GM23338 (cell line): ENCODE data around the gene TEPSIN. TPM values are rescaled to one million over a fixed set of nuclear protein-coding genes. Genes with fewer than 3 reads are reported as not detected.

ENCODE experiments used
- ATAC-seq: fragments of 200-7000 bp; cut with Tn5 transposase; 3 replicates; pipeline ENCODE4 v1.9.1; 2020
- DNase-seq: peaks from one replicate; pipeline ENCODE4 v3.0.0-alpha.2; 2015; ENCODE audit warnings: low spot score
- H2AFZ ChIP-seq: fragments of 200-600 bp; sonication (generic); 2 replicates; pipeline ENCODE4 v1.8.0; 2016; ENCODE audit warnings: antibody characterized with exemption, mild to moderate bottlenecking, moderate library complexity
- H3F3A ChIP-seq: fragments of 200-600 bp; sonication (generic); replicated peaks from 2 replicates; pipeline ENCODE4 v1.8.0; 2017; ENCODE audit warnings: antibody characterized with exemption, mixed run types, low read depth
- H3K27ac ChIP-seq: fragments of 200-600 bp; sonication (generic); 2 replicates; pipeline ENCODE4 v1.6.1; 2016; ENCODE audit warnings: low read depth
- H3K27me3 ChIP-seq: fragments of 200-600 bp; sonication (generic); 2 replicates; pipeline ENCODE4 v1.8.0; 2016; ENCODE audit warnings: mild to moderate bottlenecking, mixed run types, moderate library complexity; ENCODE audit not compliant: insufficient read depth
- H3K36me3 ChIP-seq: fragments of 200-600 bp; sonication (generic); 2 replicates; pipeline ENCODE4 v1.8.0; 2016; ENCODE audit warnings: mild to moderate bottlenecking; ENCODE audit not compliant: insufficient read depth
- H3K4me1 ChIP-seq: fragments of 200-600 bp; sonication (generic); 2 replicates; pipeline ENCODE4 v1.8.0; 2016; ENCODE audit warnings: mild to moderate bottlenecking, moderate library complexity; ENCODE audit not compliant: insufficient read depth
- H3K4me2 ChIP-seq: fragments of 200-600 bp; sonication (generic); 2 replicates; pipeline ENCODE4 v1.7.1; 2017; ENCODE audit warnings: mixed run types
- H3K4me3 ChIP-seq: fragments of 200-600 bp; sonication (generic); 2 replicates; pipeline ENCODE4 v1.6.1; 2016; ENCODE audit warnings: mixed run types
- H3K79me2 ChIP-seq: fragments of 200-600 bp; sonication (generic); replicated peaks from 2 replicates; pipeline ENCODE4 v1.8.0; 2017; ENCODE audit warnings: mild to moderate bottlenecking; ENCODE audit not compliant: insufficient read depth
- H3K9me2 ChIP-seq: fragments of 200-600 bp; sonication (generic); 2 replicates; pipeline ENCODE4 v1.8.0; 2017; ENCODE audit not compliant: insufficient read depth
- H4K20me1 ChIP-seq: fragments of 200-600 bp; sonication (generic); replicated peaks from 2 replicates; pipeline ENCODE4 v1.8.0; 2017; ENCODE audit warnings: mild to moderate bottlenecking; ENCODE audit not compliant: insufficient read depth
- H3K27ac Mint-ChIP-seq: 2 replicates; pipeline ENCODE4 v1.8.0; 2020; ENCODE audit warnings: inconsistent platforms, mild to moderate bottlenecking, moderate library complexity, mixed read lengths
- H3K27me3 Mint-ChIP-seq: 3 replicates; pipeline ENCODE4 v1.8.0; 2022; ENCODE audit warnings: low read depth, mild to moderate bottlenecking, moderate library complexity, mixed read lengths, inconsistent platforms; ENCODE audit not compliant: insufficient read depth, poor library complexity
- H3K36me3 Mint-ChIP-seq: 3 replicates; pipeline ENCODE4 v1.8.0; 2021; ENCODE audit warnings: low read depth, mild to moderate bottlenecking, inconsistent platforms, moderate library complexity, mixed read lengths
- H3K4me1 Mint-ChIP-seq: 3 replicates; pipeline ENCODE4 v1.8.0; 2020; ENCODE audit warnings: mild to moderate bottlenecking, inconsistent platforms, mixed read lengths
- H3K4me3 Mint-ChIP-seq: 3 replicates; pipeline ENCODE4 v1.8.0; 2021; ENCODE audit warnings: moderate library complexity, mild to moderate bottlenecking, inconsistent platforms, mixed read lengths
- H3K9me3 Mint-ChIP-seq: 3 replicates; pipeline ENCODE4 v1.8.0; 2020; ENCODE audit warnings: moderate library complexity, mild to moderate bottlenecking, inconsistent platforms, mixed read lengths
- CREB1 ChIP-seq: fragments of 250-450 bp; sonication (Bioruptor Pico); IDR thresholded peaks from 2 replicates; pipeline ENCODE4 v1.5.0; 2020; ENCODE audit warnings: low read depth, mild to moderate bottlenecking, moderate library complexity
- EZH2 ChIP-seq: fragments of 200-600 bp; sonication (generic); IDR thresholded peaks from one replicate; pipeline ENCODE4 v1.8.0; 2017; ENCODE audit warnings: antibody characterized with exemption, mild to moderate bottlenecking, low read depth; ENCODE audit not compliant: unreplicated experiment
- EZH2phosphoT487 ChIP-seq: fragments of 200-600 bp; sonication (generic); IDR thresholded peaks from one replicate; pipeline ENCODE4 v1.8.1; 2018; ENCODE audit warnings: antibody characterized with exemption; ENCODE audit not compliant: unreplicated experiment
- JUNB ChIP-seq: IDR thresholded peaks from one replicate; pipeline ENCODE4 v1.6.1; 2016; ENCODE audit warnings: antibody characterized with exemption; ENCODE audit not compliant: unreplicated experiment
- NANOG ChIP-seq: IDR thresholded peaks from 2 replicates; pipeline ENCODE4 v1.6.1; 2016; ENCODE audit warnings: antibody characterized with exemption, borderline replicate concordance
- POLR2AphosphoS5 ChIP-seq: IDR thresholded peaks from 2 replicates; pipeline ENCODE4 v1.6.1; 2016; ENCODE audit warnings: antibody characterized with exemption, low read depth
- STAT1 ChIP-seq: IDR thresholded peaks from one replicate; pipeline ENCODE4 v1.6.1; 2016; ENCODE audit warnings: antibody characterized with exemption; ENCODE audit not compliant: unreplicated experiment
- ZNF114 ChIP-seq: fragments of 250-450 bp; sonication (Bioruptor Pico); IDR thresholded peaks from 2 replicates; pipeline ENCODE4 v1.5.0; 2020; ENCODE audit warnings: mild to moderate bottlenecking, moderate library complexity
- ZNF331 ChIP-seq: fragments of 250-450 bp; sonication (Bioruptor Pico); IDR thresholded peaks from 2 replicates; pipeline ENCODE4 v1.5.0; 2020; ENCODE audit warnings: low read depth, mild to moderate bottlenecking, moderate library complexity
- polyA plus RNA-seq: library from polyadenylated mRNA; unstranded; fragments of >200 nt; fragmentation: Nextera tagmentation; extraction: Ambion mirVana; gene quantifications from 2 replicates; pipeline ENCODE4 v1.2.1, GENCODE V29; 2016
- total RNA-seq: library from RNA; depleted of rRNA; stranded (reverse); fragments of >200 nt; shearing (Covaris generic); gene quantifications from 2 replicates; pipeline ENCODE4 v1.2.3, GENCODE V29; 2014
- TF ChIP-seq, protein P1 (sequence below): fragments of 250-450 bp; sonication (Bioruptor Pico); IDR thresholded peaks from 2 replicates; pipeline ENCODE4 v1.5.0; 2020; ENCODE audit warnings: mild to moderate bottlenecking, moderate library complexity
- TF ChIP-seq, protein P2 (sequence below), 2 experiments: fragments of 200-600 bp in 1 of 2; sonication (generic) in 1 of 2; conservative IDR thresholded peaks; 2 replicates each; pipeline versions ENCODE4 v1.5.1 to v1.6.1; 2016 to 2017; ENCODE audit warnings: antibody characterized with exemption in 2 of 2, low read depth in 2 of 2, mild to moderate bottlenecking in 2 of 2, moderate library complexity in 1 of 2
- TF ChIP-seq, protein P3 (sequence below): IDR thresholded peaks from one replicate; pipeline ENCODE4 v1.6.1; 2018; ENCODE audit warnings: antibody characterized with exemption; ENCODE audit not compliant: unreplicated experiment
- TF ChIP-seq, protein P4 (sequence below): IDR thresholded peaks from 2 replicates; pipeline ENCODE4 v1.6.1; 2016; ENCODE audit warnings: antibody characterized with exemption

TEPSIN gene
- total and polyA plus RNA-seq, 2 experiments from 2014 or later: 4.4 to 25.3 TPM

DNA sequence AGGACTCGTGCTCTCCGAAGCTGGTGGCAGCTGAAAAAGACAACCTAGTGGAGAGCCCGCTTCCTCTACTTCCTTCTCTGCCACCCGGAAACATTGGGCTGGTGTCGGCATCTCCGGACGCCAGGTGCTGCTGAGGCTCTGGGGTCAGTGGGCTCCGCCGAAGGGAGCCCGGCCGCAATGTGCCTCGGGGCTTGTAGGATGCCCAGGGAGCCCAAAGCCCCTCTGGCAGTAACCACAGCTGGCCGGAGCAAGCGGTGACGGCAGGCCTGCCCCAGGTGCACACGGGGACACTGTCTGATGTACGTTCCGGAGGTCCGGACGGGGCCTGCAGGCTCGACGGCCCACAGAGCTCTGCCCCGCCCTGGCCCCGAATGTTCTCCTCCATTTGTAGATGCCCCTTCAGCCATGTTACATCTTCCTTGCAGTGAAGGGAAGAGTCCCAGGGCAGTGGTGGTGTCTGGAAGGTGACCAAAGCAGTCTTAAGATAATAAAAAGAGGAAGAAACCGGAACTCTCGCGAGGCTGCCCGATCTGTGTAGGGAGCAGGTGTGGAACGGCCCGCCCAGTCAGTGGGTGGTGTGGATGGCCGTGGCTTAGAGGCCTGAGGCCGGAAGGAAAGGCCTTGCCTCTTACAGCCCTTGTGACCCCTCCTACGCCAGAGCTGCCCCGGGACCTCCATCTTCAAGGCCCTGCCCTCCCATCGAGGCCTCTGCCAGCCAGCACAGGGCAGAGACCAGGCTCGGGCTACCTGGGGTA is 22.9 kb upstream of the TEPSIN start:
- TF ChIP-seq EZH2phosphoT487 (no peak), ZNF114 (no peak), POLR2AphosphoS5 (no peak), EZH2 (no peak), NANOG (no peak), ZNF331 (CRISPR knock-in tag) (no peak), JUNB (no peak), CREB1 (CRISPR knock-in tag) (no peak), STAT1 (no peak)
- TF ChIP-seq, protein P1, sequence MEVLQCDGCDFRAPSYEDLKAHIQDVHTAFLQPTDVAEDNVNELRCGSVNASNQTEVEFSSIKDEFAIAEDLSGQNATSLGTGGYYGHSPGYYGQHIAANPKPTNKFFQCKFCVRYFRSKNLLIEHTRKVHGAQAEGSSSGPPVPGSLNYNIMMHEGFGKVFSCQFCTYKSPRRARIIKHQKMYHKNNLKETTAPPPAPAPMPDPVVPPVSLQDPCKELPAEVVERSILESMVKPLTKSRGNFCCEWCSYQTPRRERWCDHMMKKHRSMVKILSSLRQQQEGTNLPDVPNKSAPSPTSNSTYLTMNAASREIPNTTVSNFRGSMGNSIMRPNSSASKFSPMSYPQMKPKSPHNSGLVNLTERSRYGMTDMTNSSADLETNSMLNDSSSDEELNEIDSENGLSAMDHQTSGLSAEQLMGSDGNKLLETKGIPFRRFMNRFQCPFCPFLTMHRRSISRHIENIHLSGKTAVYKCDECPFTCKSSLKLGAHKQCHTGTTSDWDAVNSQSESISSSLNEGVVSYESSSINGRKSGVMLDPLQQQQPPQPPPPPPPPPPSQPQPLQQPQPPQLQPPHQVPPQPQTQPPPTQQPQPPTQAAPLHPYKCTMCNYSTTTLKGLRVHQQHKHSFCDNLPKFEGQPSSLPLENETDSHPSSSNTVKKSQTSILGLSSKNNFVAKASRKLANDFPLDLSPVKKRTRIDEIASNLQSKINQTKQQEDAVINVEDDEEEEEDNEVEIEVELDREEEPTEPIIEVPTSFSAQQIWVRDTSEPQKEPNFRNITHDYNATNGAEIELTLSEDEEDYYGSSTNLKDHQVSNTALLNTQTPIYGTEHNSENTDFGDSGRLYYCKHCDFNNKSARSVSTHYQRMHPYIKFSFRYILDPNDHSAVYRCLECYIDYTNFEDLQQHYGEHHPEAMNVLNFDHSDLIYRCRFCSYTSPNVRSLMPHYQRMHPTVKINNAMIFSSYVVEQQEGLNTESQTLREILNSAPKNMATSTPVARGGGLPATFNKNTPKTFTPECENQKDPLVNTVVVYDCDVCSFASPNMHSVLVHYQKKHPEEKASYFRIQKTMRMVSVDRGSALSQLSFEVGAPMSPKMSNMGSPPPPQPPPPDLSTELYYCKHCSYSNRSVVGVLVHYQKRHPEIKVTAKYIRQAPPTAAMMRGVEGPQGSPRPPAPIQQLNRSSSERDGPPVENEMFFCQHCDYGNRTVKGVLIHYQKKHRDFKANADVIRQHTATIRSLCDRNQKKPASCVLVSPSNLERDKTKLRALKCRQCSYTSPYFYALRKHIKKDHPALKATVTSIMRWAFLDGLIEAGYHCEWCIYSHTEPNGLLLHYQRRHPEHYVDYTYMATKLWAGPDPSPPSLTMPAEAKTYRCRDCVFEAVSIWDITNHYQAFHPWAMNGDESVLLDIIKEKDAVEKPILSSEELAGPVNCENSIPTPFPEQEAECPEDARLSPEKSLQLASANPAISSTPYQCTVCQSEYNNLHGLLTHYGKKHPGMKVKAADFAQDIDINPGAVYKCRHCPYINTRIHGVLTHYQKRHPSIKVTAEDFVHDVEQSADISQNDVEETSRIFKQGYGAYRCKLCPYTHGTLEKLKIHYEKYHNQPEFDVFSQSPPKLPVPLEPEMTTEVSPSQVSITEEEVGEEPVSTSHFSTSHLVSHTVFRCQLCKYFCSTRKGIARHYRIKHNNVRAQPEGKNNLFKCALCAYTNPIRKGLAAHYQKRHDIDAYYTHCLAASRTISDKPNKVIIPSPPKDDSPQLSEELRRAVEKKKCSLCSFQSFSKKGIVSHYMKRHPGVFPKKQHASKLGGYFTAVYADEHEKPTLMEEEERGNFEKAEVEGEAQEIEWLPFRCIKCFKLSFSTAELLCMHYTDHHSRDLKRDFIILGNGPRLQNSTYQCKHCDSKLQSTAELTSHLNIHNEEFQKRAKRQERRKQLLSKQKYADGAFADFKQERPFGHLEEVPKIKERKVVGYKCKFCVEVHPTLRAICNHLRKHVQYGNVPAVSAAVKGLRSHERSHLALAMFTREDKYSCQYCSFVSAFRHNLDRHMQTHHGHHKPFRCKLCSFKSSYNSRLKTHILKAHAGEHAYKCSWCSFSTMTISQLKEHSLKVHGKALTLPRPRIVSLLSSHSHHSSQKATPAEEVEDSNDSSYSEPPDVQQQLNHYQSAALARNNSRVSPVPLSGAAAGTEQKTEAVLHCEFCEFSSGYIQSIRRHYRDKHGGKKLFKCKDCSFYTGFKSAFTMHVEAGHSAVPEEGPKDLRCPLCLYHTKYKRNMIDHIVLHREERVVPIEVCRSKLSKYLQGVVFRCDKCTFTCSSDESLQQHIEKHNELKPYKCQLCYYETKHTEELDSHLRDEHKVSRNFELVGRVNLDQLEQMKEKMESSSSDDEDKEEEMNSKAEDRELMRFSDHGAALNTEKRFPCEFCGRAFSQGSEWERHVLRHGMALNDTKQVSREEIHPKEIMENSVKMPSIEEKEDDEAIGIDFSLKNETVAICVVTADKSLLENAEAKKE: no peak
- TF ChIP-seq, protein P2, sequence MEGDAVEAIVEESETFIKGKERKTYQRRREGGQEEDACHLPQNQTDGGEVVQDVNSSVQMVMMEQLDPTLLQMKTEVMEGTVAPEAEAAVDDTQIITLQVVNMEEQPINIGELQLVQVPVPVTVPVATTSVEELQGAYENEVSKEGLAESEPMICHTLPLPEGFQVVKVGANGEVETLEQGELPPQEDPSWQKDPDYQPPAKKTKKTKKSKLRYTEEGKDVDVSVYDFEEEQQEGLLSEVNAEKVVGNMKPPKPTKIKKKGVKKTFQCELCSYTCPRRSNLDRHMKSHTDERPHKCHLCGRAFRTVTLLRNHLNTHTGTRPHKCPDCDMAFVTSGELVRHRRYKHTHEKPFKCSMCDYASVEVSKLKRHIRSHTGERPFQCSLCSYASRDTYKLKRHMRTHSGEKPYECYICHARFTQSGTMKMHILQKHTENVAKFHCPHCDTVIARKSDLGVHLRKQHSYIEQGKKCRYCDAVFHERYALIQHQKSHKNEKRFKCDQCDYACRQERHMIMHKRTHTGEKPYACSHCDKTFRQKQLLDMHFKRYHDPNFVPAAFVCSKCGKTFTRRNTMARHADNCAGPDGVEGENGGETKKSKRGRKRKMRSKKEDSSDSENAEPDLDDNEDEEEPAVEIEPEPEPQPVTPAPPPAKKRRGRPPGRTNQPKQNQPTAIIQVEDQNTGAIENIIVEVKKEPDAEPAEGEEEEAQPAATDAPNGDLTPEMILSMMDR (conservative IDR thresholded peaks at IDR 0.05; ENCODE audit: low read depth in 2 of 2): no peak
- TF ChIP-seq, protein P3, sequence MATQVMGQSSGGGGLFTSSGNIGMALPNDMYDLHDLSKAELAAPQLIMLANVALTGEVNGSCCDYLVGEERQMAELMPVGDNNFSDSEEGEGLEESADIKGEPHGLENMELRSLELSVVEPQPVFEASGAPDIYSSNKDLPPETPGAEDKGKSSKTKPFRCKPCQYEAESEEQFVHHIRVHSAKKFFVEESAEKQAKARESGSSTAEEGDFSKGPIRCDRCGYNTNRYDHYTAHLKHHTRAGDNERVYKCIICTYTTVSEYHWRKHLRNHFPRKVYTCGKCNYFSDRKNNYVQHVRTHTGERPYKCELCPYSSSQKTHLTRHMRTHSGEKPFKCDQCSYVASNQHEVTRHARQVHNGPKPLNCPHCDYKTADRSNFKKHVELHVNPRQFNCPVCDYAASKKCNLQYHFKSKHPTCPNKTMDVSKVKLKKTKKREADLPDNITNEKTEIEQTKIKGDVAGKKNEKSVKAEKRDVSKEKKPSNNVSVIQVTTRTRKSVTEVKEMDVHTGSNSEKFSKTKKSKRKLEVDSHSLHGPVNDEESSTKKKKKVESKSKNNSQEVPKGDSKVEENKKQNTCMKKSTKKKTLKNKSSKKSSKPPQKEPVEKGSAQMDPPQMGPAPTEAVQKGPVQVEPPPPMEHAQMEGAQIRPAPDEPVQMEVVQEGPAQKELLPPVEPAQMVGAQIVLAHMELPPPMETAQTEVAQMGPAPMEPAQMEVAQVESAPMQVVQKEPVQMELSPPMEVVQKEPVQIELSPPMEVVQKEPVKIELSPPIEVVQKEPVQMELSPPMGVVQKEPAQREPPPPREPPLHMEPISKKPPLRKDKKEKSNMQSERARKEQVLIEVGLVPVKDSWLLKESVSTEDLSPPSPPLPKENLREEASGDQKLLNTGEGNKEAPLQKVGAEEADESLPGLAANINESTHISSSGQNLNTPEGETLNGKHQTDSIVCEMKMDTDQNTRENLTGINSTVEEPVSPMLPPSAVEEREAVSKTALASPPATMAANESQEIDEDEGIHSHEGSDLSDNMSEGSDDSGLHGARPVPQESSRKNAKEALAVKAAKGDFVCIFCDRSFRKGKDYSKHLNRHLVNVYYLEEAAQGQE: no peak
- TF ChIP-seq, protein P4, sequence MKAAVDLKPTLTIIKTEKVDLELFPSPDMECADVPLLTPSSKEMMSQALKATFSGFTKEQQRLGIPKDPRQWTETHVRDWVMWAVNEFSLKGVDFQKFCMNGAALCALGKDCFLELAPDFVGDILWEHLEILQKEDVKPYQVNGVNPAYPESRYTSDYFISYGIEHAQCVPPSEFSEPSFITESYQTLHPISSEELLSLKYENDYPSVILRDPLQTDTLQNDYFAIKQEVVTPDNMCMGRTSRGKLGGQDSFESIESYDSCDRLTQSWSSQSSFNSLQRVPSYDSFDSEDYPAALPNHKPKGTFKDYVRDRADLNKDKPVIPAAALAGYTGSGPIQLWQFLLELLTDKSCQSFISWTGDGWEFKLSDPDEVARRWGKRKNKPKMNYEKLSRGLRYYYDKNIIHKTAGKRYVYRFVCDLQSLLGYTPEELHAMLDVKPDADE: no peak
- no peaks in the 10 kb centered on the region for H3K79me2 ChIP-seq
- H3F3A ChIP-seq: no peaks in the 10 kb centered on the region
- no peaks in the 10 kb centered on the region for H3K4me1 ChIP-seq
- ATAC-seq (no peak), DNase-seq (no peak)
- no peaks in the 10 kb centered on the region for H3K27me3 ChIP-seq
- Mint-ChIP-seq H3K27me3 (peaks cover 8% of the 10 kb centered on the region), H3K4me1 (no peaks in the 10 kb centered on the region; the same call in 2 of the 3 replicates), H3K36me3 (peaks cover 3% of the 10 kb centered on the region; the same call in 2 of the 3 replicates), H3K4me3 (no peak overlapping the region), H3K9me3 (no peaks in the 10 kb centered on the region), H3K27ac (no peak overlapping the region)
- H3K4me3 ChIP-seq: no peak overlapping the region
- no peak overlapping the region for H3K27ac ChIP-seq
- H2AFZ ChIP-seq: no peak overlapping the region
- no peaks in the 10 kb centered on the region for H3K36me3 ChIP-seq
- H3K9me2 ChIP-seq: no peaks in the 10 kb centered on the region
- H4K20me1 ChIP-seq: no peaks in the 10 kb centered on the region
- H3K4me2 ChIP-seq: no peak overlapping the region
